Testis (tissue), 3 donors: ENCODE measurements around the gene TAF8. TPM values are rescaled to one million over a fixed set of nuclear protein-coding genes. Genes with fewer than 3 reads are reported as not detected.

Experiments used
- DNase-seq: peaks from one replicate; pipeline ENCODE4 v3.0.0-alpha.2; 2019
- H3K27ac ChIP-seq, 2 donors: fragments of 200-600 bp; sonication (generic); one replicate each; pipeline ENCODE4 v1.5.1; 2019
- H3K27me3 ChIP-seq: fragments of 200-600 bp; sonication (generic); one replicate; pipeline ENCODE4 v1.5.1; 2019
- H3K36me3 ChIP-seq: fragments of 200-600 bp; sonication (generic); one replicate; pipeline ENCODE4 v1.5.1; 2017; ENCODE audit warnings: low read depth; ENCODE audit errors: missing control alignments
- H3K4me1 ChIP-seq: fragments of 200-600 bp; sonication (generic); one replicate; pipeline ENCODE4 v1.5.1; 2019
- H3K4me3 ChIP-seq, 2 donors: fragments of 200-600 bp; sonication (generic); one replicate each; pipeline ENCODE4 v1.5.1; 2017 to 2019
- H3K9me3 ChIP-seq: fragments of 200-600 bp; sonication (generic); one replicate; pipeline ENCODE4 v1.5.1; 2017
- POLR2A ChIP-seq: fragments of 450-650 bp; IDR thresholded peaks from one replicate; pipeline ENCODE4 v1.6.1; 2017; ENCODE audit warnings: antibody characterized with exemption, mild to moderate bottlenecking, moderate library complexity
- WGBS, 2 donors: methylation state at CpG; one replicate each; pipeline ENCODE4 v1.1.5; 2018; 5-methylcytosine and 5-hydroxymethylcytosine counted together
- intact Hi-C: fragments of 100-400 bp; cut with DNase I; formaldehyde crosslinking; loops from one replicate; pipeline ENCODE4 v1.15.1; 2023; ENCODE audit warnings: low total_unique reads
- polyA plus RNA-seq: library from polyadenylated mRNA; stranded (reverse); fragments of 350-450 nt; fragmentation: Illumina TruSeq; extraction: RNeasy Lipid Tissue Mini Kit (QIAGEN cat#74804); gene quantifications from one replicate; pipeline ENCODE4 v1.2.3, GENCODE V29; 2014; ENCODE audit warnings: low read depth, low replicate concordance; ENCODE audit not compliant: insufficient read depth
- total RNA-seq, 2 donors: library from RNA; depleted of rRNA; stranded (reverse); fragments of >200 nt; gene quantifications; one replicate each; pipeline ENCODE4 v1.2.3, GENCODE V29; 2016
- TF ChIP-seq, protein P1 (sequence below), 3 experiments: fragments of 450-650 bp in 2 of 3; fragments of 200-600 bp in 1 of 3; sonication (generic) in 1 of 3; IDR thresholded peaks; one replicate each; pipeline ENCODE4 v1.5.1; 2016 to 2019; ENCODE audit warnings: antibody characterized with exemption in 3 of 3, mild to moderate bottlenecking in 2 of 3, moderate library complexity in 1 of 3

TAF8 gene
- total and polyA plus RNA-seq, 3 donors from 2014 or later: 20.8 to 51.3 (median 29.7) TPM

DNA sequence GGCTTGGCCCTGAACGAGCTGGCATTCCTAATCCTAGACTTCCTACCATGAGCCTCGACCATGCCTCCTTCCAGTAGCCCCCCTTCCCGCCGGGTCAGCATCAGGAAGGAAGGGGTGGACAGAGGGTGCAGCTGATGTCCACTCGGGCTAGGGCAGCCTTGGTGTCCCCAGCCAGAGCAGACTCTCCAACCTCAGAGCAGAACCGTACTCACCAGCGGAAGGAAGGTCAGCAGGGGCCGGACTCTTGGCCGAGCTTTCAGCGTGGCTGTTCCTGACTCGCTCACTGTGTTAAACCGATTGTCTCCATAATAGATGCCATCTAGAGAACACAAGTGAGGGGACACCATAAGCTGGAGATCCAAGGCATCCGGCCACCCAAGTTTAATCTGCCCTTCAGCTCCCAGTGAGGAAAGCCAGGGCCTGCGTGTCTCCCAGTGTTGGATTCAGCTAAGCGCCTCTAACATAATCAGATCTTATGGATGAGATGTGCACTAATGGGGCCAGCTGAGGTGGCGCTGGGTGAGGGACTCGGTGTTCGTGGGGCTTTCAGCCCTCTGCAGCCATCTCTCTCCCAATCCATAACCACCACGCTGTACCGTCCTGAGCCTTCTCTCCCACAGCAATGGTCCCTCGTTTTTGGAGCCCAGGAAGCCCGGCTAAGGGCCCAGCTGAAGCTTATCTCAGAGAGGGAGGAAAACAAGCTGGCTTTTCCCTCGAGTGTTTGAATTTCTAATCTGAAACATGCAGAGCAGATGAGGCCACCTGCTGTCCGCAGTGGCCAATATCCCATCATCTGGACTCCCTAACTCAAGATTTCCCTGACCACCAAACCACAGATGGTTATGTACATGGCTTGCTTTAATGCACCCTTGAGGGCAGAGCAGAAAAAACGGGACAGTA, 78.4 kb downstream of the TAF8 start:
- no peak for DNase-seq
- Histone ChIP-seq H3K4me1 (no peaks in the 10 kb centered on the region), H3K4me3 (no peak overlapping the region), H3K36me3 (no peaks in the 10 kb centered on the region), H3K27me3 (no peaks in the 10 kb centered on the region), H3K9me3 (no peaks in the 10 kb centered on the region), H3K27ac (no peak overlapping the region)
- intact Hi-C loops: no loop called here
- WGBS, 2 donors: 50 to 55% methylated on average over 19 to 25 of the region's 25 CpGs
- TF ChIP-seq, protein P1, sequence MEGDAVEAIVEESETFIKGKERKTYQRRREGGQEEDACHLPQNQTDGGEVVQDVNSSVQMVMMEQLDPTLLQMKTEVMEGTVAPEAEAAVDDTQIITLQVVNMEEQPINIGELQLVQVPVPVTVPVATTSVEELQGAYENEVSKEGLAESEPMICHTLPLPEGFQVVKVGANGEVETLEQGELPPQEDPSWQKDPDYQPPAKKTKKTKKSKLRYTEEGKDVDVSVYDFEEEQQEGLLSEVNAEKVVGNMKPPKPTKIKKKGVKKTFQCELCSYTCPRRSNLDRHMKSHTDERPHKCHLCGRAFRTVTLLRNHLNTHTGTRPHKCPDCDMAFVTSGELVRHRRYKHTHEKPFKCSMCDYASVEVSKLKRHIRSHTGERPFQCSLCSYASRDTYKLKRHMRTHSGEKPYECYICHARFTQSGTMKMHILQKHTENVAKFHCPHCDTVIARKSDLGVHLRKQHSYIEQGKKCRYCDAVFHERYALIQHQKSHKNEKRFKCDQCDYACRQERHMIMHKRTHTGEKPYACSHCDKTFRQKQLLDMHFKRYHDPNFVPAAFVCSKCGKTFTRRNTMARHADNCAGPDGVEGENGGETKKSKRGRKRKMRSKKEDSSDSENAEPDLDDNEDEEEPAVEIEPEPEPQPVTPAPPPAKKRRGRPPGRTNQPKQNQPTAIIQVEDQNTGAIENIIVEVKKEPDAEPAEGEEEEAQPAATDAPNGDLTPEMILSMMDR (IDR thresholded peaks at IDR 0.05): no peak
- TF ChIP-seq POLR2A: no peak

DNA sequence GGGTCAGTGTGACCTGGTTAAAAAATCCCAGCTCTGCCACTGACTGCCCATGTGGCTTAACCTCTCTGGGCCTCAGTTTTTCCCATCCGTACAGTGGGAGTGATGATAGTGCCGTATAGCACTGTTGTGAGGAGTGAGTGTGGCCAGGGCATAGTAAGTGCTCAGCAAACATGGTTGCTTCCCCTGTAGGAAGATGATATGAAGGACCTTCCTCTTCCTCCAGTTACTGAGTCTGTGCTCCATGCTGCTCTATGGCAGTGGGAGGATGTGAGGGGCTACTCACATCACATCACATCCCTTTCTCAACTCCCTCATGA, 79.0 kb downstream of the TAF8 start:
- Histone ChIP-seq H3K9me3 (no peaks in the 10 kb centered on the region), H3K4me3 (no peak overlapping the region), H3K27me3 (no peaks in the 10 kb centered on the region), H3K36me3 (no peaks in the 10 kb centered on the region), H3K4me1 (no peaks in the 10 kb centered on the region), H3K27ac (no peak overlapping the region)
- DNase-seq: no peak
- 94 to 98% methylated on average over 2 of the region's 2 CpGs for WGBS, 2 donors
- intact Hi-C loops: no loop called here
- no peak for TF ChIP-seq POLR2A
- TF ChIP-seq, protein P1 (IDR thresholded peaks at IDR 0.05): no peak

DNA sequence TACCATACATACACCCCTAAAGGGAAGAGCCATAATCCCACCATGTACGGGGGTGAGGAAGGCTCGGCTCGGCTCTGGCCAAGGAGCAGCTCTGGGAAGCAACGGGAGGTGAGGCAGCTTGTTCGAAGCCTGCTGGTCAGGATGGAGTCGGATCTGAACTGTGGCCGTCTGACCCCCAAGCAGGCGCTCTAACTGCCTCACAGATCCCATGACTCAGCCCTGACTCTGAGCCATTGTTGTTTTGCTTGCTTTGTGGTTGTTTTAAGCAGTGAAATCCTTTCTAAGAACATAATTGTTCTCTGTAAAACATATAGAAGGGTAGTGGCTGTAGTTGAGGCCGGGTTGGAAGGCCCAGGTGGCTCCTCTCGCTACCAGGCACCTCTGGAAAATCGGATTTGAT, 81.2 kb downstream of the TAF8 start:
- H3K9me3 ChIP-seq: no peaks in the 10 kb centered on the region
- H3K27me3 ChIP-seq: no peaks in the 10 kb centered on the region
- H3K36me3 ChIP-seq: no peaks in the 10 kb centered on the region
- DNase-seq: no peak
- intact Hi-C loops: no loop called here
- WGBS, 2 donors: 89 to 95% methylated on average over 11 of the region's 11 CpGs
- no peak for TF ChIP-seq POLR2A
- TF ChIP-seq, protein P1 (IDR thresholded peaks at IDR 0.05): no peak
- H3K27ac ChIP-seq: no peak overlapping the region
- H3K4me3 ChIP-seq: no peak overlapping the region
- no peaks in the 10 kb centered on the region for H3K4me1 ChIP-seq

DNA sequence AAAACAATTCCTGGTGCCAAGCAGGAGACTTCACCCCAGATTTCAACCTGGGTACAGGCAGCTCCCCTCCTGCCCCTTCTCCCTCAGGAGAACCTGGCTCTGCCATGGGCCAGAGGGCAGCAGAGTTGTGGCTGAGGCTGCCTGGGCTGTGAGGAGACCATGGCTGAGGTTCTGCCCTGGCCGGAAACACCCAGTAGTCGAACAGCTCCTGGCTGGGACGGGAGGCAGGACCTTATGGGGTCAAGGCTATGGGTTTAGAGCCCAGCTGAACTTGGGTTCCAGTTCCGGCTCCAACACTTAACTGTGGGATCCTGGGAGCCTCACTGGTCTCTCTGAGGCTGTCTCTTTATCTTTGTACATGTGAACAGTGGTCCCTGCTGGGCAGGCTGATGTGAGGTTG, 83.6 kb downstream of the TAF8 start:
- no peak for DNase-seq
- no peaks in the 10 kb centered on the region for H3K4me1 ChIP-seq
- H3K27me3 ChIP-seq: no peaks in the 10 kb centered on the region
- no peaks in the 10 kb centered on the region for H3K36me3 ChIP-seq
- no peak for TF ChIP-seq POLR2A
- TF ChIP-seq, protein P1 (IDR thresholded peaks at IDR 0.05): no peak
- intact Hi-C loops: no loop called here
- H3K27ac ChIP-seq: no peak overlapping the region
- no peaks in the 10 kb centered on the region for H3K9me3 ChIP-seq
- 50 to 80% methylated on average over 1 to 4 of the region's 4 CpGs for WGBS, 2 donors
- no peak overlapping the region for H3K4me3 ChIP-seq

DNA sequence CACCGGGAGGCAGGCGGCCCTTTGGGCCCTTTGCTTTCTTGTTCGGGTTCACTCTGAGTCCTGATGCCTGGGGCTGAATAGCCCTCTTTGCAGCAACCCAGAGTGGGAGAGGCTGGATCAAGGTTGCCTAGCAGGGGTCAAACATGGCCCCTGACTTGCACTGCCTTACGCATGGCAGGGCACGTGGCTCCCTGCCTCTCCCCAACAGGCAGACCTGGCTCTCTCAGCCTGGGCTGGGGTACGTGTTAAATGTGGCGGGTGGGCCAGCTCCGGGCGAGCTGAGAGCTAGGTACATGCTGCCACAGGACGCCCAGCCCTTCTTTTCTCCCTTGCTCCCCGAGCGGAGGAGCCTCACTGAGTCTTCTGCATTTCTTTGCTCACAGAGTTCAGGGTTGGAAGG, 84.8 kb downstream of the TAF8 start:
- H3K36me3 ChIP-seq: no peaks in the 10 kb centered on the region
- H3K4me3 ChIP-seq: no peak overlapping the region
- no peak for DNase-seq
- no peak overlapping the region for H3K27ac ChIP-seq
- TF ChIP-seq, protein P1 (IDR thresholded peaks at IDR 0.05): no peak
- no peak for TF ChIP-seq POLR2A
- H3K4me1 ChIP-seq: no peaks in the 10 kb centered on the region
- H3K9me3 ChIP-seq: no peaks in the 10 kb centered on the region
- intact Hi-C loops: no loop called here
- no peaks in the 10 kb centered on the region for H3K27me3 ChIP-seq
- WGBS, 2 donors: 93 to 95% methylated on average over 10 to 12 of the region's 12 CpGs
